HG03139 (cell line): Measurements from ENCODE around the gene P2RY6.

Experiments used
- ATAC-seq: cut with Tn5 transposase; IDR thresholded peaks from one replicate; pipeline ENCODE4 v1.9.1; 2021; ENCODE audit not compliant: unreplicated experiment

P2RY6 gene

DNA sequence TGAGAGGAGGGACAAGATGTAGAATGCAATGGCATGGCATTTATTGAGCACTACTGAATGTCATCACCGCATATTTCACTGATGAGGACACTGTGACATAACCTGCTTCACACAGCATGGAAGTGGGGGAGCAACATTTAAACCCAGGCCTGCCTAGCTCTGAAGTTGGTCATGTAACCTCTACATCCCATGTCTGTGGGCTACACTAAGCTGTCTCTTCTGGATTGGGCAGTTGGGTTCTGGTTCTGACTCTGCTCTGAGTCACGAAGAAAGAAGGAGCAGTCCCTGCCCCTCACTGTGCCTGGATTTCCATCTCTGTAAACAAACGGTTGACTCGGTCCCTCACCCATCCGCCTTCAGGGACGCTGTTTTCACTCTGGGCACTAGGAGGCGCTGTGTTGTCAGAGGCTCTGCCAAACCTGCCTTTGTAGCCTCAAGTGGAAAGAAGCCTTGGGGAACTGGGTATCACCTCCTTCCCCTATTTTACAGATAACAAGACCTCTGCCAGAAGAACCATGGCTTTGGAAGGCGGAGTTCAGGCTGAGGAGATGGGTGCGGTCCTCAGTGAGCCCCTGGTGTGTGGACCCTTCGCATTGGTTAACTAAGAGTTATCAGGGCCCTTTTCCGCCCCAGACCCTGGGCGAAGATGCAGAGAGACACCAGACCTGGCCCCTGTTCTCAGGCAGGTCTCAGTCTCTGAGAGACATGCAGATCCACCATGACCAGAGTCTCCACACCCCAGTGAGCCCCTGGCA is 23.3 kb downstream of the P2RY6 start:
- no peak for ATAC-seq

DNA sequence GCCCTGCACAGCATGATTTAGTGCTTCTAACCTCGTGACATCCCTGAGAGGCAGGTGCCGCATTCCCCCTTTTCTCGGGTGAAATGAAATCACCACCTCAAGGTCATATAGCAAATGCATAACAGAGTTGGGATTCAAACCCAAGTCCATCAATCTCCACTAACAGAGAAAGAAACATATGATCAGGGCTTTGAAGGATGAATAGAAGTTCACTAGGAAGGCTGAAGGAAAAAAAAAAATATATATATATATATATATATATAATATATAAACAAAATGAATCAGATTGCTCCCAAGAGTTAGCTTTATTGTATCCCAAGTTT is 23.8 kb downstream of the P2RY6 start:
- ATAC-seq, result no peak

DNA sequence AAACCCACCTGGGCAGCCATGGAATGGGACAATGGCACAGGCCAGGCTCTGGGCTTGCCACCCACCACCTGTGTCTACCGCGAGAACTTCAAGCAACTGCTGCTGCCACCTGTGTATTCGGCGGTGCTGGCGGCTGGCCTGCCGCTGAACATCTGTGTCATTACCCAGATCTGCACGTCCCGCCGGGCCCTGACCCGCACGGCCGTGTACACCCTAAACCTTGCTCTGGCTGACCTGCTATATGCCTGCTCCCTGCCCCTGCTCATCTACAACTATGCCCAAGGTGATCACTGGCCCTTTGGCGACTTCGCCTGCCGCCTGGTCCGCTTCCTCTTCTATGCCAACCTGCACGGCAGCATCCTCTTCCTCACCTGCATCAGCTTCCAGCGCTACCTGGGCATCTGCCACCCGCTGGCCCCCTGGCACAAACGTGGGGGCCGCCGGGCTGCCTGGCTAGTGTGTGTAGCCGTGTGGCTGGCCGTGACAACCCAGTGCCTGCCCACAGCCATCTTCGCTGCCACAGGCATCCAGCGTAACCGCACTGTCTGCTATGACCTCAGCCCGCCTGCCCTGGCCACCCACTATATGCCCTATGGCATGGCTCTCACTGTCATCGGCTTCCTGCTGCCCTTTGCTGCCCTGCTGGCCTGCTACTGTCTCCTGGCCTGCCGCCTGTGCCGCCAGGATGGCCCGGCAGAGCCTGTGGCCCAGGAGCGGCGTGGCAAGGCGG is 24.5 kb downstream of the P2RY6 start:
- ATAC-seq, result no peak

DNA sequence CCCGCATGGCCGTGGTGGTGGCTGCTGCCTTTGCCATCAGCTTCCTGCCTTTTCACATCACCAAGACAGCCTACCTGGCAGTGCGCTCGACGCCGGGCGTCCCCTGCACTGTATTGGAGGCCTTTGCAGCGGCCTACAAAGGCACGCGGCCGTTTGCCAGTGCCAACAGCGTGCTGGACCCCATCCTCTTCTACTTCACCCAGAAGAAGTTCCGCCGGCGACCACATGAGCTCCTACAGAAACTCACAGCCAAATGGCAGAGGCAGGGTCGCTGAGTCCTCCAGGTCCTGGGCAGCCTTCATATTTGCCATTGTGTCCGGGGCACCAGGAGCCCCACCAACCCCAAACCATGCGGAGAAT is 25.1 kb downstream of the P2RY6 start:
- no peak for ATAC-seq

DNA sequence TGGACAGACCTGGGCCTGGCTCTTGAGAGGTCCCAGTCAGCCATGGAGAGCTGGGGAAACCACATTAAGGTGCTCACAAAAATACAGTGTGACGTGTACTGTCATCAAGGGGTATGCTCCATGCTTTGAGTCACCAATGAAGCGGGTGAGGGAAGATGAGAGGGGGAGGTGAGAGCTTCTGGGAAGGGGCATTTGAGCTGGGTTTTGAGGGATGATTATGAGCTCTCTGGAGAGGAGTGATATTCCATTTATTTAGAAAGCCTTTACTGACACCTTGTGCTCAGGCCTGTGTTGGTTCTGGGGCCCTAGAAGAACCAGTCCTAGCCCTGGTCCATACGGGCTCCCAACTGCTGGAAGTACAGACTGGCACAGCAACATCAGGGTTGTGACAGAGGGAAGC is 25.6 kb downstream of the P2RY6 start:
- no peak for ATAC-seq

DNA sequence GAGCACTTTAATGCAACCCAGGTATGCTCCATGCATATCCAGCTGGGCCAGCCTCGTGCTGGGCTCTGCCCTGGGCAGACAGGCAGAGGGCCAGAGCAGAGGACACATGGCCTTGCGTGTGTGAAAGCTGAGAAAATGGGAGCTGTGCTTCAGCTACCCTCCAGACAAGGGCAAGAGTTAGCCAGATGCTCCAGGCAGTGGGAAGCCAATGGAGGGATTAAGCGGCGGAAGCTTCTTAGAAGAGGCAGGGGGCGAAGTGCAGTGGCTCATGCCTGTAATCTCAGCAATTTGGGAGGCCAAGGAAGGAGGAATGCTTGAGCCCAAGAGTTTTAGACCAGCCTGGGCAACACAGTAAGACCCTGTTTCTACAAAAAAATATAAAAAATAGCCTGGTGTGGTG is 26.1 kb downstream of the P2RY6 start:
- no peak for ATAC-seq

DNA sequence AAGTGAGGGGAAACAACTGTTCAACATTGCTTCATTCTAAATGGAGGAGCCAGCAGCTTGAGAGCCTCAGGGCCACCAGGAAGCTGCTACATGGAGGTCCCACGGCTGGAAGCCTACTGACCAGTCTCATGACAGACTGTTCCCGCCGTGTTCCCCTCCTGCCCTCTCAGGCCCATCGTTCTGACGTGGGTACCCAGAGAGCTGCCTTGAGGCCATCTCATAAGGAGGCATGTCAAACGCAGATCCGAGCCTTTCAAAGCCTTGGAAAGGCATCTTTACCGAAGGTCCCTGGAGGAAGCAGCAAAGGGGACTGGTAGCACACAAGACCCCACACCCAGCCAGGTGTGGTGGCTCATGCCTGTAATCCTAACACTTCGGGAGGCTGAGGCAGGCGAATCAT is 27.6 kb downstream of the P2RY6 start:
- ATAC-seq, result no peak

DNA sequence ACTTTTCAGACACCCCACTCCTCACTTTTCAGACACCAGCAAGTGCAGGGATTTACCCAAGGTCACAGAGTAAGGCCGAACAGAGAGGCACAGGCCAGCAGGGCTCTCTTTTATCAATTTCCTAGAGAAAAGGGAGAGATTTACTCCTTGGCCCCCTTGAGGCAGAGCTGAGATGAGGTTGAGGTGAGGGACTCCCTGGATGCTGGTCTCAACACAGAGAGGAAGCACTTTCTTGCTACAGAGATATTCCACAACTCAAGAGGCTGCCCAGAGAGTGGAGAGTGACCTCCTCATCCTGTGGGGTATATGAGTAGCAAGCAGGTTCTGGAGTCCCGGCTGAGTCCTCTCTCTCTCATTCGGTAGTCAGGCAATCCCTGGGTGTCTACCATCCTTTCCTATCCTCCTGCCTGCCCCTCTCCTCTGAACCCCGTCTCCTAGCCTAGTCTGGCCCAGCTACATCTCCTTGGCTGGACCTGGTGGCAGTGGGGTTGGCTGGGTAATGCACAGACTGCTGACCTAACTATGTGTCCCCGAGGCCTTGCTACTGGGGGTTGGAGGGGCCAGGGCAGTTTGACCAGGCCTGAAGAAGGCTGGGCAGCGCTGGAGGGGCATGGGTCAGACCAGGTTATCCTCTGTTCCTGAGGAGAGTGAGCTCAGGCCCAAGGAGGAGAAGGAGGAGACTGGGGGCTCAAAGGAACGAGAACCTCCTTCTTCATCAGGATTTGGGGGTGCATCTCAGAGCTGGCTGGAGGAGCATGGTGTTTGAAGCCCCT is 34.1 kb downstream of the P2RY6 start:
- ATAC-seq, result no peak

DNA sequence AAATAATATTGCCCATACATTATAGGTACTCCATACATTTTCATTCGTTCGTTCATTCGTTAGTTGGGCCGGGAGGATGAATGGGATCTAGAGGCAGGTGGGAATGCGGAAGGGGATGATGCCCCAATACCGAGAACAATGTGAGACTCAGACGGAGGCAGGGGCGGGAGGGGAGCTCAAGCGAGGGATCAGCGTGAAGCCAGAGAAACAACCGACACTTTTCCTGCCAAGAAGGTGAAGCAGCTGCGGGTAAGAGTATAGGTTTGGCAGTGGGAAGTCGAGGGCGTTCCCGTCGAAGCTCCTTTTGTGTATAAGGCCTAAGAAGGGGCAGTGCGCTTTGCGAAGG is 34.8 kb downstream of the P2RY6 start:
- no peak for ATAC-seq

DNA sequence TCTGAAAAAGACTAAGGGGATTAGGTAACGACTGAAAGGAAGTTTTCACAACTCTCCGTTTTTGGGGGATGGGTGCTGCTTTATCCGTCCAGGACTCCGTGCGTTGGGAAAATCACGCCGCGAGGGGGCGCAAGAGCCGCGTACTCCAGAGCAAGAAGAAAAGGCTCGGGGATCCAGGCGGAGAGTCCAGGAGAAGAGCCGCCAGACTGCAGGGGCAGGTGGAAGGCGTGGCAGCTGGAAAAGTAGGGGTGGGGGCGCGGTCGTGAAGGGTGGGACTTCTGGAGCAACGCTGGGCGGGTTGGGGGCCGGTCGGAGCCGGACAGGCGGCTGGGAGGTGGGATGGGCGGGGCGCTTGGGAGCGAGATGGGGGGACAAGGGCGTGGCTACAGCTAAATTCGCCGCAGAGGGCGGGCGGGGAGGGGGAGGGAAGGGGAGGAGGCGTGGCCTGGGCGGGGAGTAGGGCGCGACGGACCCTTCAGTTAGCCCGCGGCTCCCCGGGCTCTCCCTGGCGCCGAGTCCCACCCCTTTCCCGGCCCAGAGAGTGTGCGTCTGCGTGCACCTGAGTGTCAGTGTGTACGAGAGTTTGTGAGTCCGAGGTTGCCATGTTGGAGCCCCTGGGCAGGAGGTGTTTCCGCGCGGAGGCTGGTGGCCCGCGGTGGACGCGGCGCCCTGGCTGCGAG is 35.3 kb downstream of the P2RY6 start:
- peak; percentile 50 for ATAC-seq

DNA sequence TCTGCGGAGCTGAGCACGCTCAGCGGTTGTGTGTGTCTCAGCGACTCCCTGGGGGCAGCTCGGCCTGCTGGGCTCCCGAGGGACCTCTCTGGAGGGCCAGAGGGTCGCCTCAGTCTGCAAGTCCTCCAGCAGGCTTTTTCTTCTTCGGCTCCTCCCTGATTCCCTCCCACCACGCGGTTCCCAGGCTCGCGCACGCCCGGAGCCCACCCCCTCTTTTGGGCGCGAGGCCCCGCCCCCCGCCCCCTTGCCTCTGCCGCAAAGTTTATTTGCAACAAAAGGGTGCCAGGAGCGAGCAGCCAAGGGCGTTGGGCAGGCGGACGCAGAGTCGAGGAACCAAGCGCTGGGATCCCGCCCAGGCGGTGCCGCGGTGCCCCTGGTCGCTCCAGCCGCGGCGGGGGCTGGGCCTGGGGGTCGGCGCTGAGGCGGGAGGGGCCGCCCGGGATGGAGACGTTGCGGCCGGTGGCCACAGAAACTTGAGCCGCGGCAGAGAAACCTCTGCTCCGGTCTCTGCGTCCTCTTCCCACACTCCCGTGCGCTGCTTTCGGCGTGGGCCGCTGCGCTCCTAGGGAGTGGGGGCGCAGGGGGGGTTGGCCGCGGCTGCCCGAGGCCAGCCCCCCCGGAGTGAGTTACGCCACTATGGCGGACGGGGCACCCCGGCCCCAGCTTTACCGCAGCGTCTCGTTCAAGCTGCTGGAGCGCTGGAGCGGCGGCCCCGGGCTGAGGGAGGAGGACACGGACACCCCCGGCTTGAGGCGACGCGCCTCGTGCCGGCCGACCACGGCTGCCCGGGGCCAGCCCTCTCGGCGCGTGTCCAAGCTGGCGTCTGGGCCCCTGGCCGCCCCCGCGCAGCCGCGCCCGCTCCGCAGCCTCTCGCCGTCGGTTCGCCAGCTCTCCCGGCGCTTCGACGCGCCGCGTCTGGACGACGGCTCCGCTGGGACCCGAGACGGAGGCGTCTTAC is 36.1 kb downstream of the P2RY6 start, which contains the start of gene ARHGEF17:
TSS of gene ARHGEF17 (plus strand) at position 274 of the 958 bp plus-strand sequence. CDS start at position 637, 363 bp downstream.
- ATAC-seq, result peak; percentile 15

DNA sequence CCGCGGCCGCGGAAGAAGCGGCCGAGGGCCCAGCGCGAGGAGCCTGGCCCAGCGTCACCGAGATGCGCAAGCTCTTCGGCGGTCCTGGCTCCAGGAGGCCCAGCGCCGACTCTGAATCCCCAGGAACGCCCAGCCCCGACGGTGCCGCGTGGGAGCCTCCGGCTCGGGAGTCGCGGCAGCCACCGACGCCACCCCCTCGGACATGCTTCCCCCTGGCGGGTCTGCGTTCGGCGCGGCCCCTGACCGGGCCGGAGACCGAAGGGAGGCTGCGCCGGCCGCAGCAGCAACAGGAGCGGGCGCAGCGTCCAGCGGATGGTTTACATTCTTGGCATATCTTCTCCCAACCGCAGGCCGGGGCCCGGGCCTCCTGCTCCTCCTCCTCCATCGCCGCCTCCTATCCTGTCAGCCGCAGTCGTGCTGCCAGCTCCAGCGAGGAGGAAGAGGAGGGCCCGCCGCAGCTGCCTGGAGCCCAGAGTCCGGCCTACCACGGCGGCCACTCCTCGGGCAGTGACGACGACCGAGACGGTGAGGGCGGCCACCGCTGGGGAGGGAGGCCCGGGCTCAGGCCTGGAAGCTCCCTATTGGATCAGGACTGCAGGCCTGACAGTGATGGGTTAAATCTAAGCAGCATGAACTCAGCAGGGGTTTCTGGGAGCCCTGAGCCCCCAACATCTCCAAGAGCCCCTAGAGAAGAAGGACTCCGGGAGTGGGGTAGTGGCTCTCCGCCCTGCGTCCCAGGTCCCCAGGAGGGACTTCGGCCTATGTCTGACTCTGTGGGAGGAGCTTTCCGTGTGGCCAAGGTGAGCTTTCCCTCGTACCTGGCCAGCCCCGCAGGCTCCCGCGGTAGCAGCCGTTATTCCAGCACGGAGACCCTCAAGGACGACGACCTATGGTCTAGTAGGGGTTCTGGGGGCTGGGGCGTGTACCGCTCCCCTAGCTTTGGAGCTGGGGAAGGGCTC is 37.1 kb downstream of the P2RY6 start:
- no peak for ATAC-seq

DNA sequence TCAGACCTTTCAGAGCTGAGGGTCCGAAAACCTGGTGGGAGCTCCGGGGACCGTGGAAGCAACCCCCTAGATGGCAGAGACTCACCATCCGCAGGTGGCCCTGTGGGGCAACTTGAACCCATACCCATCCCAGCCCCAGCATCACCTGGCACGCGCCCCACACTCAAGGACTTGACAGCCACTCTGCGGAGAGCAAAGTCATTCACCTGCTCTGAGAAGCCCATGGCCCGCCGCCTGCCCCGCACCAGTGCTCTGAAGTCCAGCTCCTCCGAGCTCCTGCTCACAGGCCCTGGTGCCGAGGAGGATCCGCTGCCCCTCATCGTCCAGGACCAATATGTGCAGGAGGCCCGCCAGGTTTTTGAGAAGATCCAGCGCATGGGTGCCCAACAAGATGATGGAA is 37.9 kb downstream of the P2RY6 start:
- ATAC-seq, result no peak

DNA sequence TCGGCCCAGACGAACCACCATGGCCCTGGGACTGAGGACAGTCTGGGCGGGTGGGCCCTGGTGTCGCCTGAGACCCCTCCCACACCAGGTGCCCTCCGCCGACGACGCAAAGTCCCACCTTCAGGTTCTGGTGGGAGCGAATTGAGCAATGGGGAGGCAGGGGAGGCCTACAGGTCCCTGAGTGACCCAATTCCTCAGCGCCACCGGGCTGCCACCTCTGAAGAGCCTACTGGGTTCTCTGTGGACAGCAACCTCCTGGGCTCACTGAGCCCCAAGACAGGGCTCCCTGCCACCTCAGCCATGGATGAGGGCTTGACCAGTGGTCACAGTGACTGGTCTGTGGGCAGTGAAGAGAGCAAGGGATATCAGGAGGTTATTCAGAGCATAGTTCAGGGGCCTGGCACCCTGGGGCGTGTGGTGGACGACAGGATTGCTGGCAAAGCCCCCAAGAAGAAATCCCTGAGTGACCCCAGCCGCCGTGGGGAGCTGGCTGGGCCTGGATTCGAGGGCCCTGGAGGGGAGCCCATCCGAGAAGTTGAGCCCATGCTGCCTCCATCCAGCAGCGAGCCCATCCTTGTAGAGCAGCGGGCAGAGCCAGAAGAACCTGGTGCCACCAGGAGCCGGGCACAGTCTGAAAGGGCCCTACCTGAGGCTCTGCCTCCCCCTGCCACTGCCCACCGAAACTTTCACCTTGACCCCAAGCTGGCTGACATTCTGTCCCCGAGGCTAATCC is 38.7 kb downstream of the P2RY6 start:
- ATAC-seq, result no peak

DNA sequence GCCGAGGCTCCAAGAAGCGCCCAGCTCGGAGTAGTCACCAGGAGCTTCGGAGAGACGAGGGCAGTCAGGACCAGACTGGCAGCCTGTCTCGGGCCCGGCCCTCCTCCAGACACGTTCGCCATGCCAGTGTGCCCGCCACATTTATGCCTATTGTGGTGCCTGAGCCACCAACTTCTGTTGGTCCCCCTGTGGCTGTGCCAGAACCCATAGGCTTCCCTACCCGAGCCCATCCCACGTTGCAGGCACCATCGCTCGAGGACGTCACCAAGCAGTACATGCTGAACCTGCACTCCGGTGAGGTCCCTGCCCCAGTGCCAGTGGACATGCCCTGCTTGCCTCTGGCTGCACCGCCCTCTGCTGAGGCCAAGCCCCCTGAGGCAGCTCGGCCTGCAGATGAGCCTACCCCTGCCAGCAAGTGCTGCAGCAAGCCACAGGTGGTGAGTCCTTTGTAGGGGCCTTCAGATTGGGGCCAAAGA is 39.3 kb downstream of the P2RY6 start:
- no peak for ATAC-seq

DNA sequence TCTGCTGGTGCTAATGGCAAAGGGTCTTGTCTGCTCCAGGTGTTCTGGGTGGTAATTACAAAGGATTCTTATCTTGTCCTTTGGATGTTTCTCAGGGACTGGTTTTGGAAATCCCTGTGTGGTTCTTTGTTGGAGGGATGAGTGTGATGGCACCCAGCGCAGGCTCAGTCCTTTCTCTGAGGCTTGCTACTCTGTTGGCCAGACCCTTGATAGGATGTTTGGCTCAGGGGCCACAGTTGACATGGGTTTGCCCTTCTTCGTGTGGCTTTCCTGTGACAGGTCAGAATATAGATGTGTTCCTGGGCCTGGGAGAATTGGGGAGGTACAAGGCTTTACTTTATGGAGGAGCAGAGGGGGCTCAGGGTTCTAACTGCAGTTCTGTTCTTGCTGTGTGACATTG is 39.9 kb downstream of the P2RY6 start:
- ATAC-seq, result no peak

DNA sequence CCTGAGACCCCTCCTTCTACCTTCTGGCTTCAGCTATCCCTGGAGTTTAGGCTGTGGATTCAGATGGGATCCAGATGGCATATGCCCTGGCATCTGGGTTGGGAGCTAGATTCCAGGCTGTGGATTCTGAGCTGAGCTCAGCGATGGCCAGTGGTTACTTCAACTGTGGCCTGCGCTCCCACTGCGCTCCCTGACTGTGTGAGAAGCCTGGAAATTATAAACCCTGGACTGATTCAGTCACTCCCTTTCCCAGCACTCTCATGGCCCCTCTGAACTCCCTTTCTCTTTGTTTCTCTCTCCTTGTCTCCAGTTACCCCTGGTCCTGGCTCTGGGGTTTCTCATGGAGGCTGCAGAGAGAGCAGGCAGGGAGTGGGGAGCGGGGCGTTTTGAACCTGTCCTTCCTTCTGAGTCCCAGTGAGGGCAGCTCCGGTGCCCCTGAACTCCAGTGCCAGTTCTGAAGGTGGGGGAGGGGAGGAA is 40.8 kb downstream of the P2RY6 start:
- ATAC-seq, result no peak

DNA sequence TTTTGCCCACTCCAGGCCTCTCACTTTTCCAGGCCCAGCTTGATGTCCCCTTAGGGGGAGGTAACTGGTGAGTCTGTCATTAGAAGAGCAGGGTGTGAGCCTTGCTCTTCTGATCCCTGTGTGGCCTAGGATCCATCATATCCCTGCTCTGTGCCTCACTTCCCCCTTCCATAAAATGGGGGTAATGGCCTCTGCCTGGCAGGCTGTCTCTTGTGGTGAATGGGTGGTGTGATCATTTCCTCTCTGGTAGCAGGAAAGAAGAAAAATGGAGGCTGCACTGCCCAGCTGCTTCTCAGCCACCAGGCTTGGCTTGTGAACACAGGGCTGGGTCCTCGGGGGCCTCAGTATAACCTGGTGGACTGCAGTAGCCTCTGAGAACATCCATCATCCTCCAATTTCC is 41.5 kb downstream of the P2RY6 start:
- ATAC-seq, result no peak
